ENCODE measurements around the gene ING4.
A peak's percentile ranks its signal among the peaks of the same experiment; 100 is the strongest.

Gene ING4

GRCh38 chr12:6647083-6647604 lies 15.8 kb downstream of the ING4 start, which contains the start of gene ACRBP:
TSS of gene ACRBP (minus strand) at chr12:6647432. CDS start at chr12:6647366, 66 bp downstream.
- POLR2A ChIA-PET (ENCODE audit: low non-redundant PET): no interaction called here
- no peak within 1 kb of the TSS for H3K27ac ChIP-seq
- TF ChIP-seq CTCF (conservative IDR thresholded peaks at IDR 0.05; ENCODE audit: low read depth): no peak
- CTCF ChIA-PET: interaction anchor here (0.7 kb wide), 1 partner anchor 659 kb away, joined by 3 read pairs; no protein-coding TSS in a partner anchor
- peak; percentile 26 for DNase-seq (ENCODE audit: low spot score)

GRCh38 chr12:6646276-6647082 lies 16.4 kb downstream of the ING4 start:
- no peak for TF ChIP-seq CTCF (conservative IDR thresholded peaks at IDR 0.05; ENCODE audit: low read depth)
- ChIA-PET CTCF (interaction anchor here (0.7 kb wide), 1 partner anchor 212 kb away, joined by 3 read pairs; no protein-coding TSS in a partner anchor), POLR2A (ENCODE audit: low non-redundant PET) (no interaction called here)
- DNase-seq (ENCODE audit: low spot score): no peak
- H3K27ac ChIP-seq: no peak overlapping the region

- ChIA-PET POLR2A (ENCODE audit: low non-redundant PET) (no interaction called here), CTCF (interaction anchor here (0.7 kb wide), 2 partner anchors 11 to 12 kb away, joined by 3 read pairs; no protein-coding TSS in a partner anchor)
- no peak overlapping the region for H3K27ac ChIP-seq
- TF ChIP-seq CTCF (conservative IDR thresholded peaks at IDR 0.05; ENCODE audit: low read depth): no peak
- no peak for DNase-seq (ENCODE audit: low spot score)
Observed at GRCh38 chr12:6644903-6645302, 18.0 kb downstream of the ING4 start.

GRCh38 chr12:6644257-6644596 lies 18.7 kb downstream of the ING4 start:
- ChIA-PET POLR2A (ENCODE audit: low non-redundant PET) (no interaction called here), CTCF (interaction anchor here (0.5 kb wide), 1 partner anchor 9 kb away, joined by 3 read pairs; no protein-coding TSS in a partner anchor)
- no peak for DNase-seq (ENCODE audit: low spot score)
- TF ChIP-seq CTCF (conservative IDR thresholded peaks at IDR 0.05; ENCODE audit: low read depth): no peak
- no peak overlapping the region for H3K27ac ChIP-seq

GRCh38 chr12:6643569-6644256 lies 19.2 kb downstream of the ING4 start:
- no peak for TF ChIP-seq CTCF (conservative IDR thresholded peaks at IDR 0.05; ENCODE audit: low read depth)
- H3K27ac ChIP-seq: no peak overlapping the region
- ChIA-PET CTCF (interaction anchor here (0.5 kb wide), 1 partner anchor 9 kb away, joined by 3 read pairs; no protein-coding TSS in a partner anchor), POLR2A (ENCODE audit: low non-redundant PET) (no interaction called here)
- DNase-seq (ENCODE audit: low spot score): no peak

- DNase-seq (ENCODE audit: low spot score): no peak
- ChIA-PET POLR2A (ENCODE audit: low non-redundant PET) (no interaction called here), CTCF (interaction anchor here (0.6 kb wide), 1 partner anchor 83 kb away, joined by 5 read pairs; no protein-coding TSS in a partner anchor)
- no peak overlapping the region for H3K27ac ChIP-seq
- no peak for TF ChIP-seq CTCF (conservative IDR thresholded peaks at IDR 0.05; ENCODE audit: low read depth)
Observed at GRCh38 chr12:6641131-6641530, 21.8 kb downstream of the ING4 start.

All from RWPE1 (cell line).